Right atrium auricular region (tissue), 2 donors: ENCODE results near the gene STK10. TPM values are rescaled to one million over a fixed set of nuclear protein-coding genes. Genes with fewer than 3 reads are reported as not detected.

Experiments
- DNase-seq: peaks from one replicate; pipeline ENCODE4 v3.0.0-alpha.2; 2019; ENCODE audit warnings: low spot score
- H3K27ac ChIP-seq, 2 donors: fragments of 200-600 bp; sonication (generic); 1 replicate in 1 of 2; 2 replicates in 1 of 2; pipeline ENCODE4 v1.5.1; 2016 to 2019
- H3K27me3 ChIP-seq, 2 donors: fragments of 200-600 bp; sonication (generic); one replicate each; pipeline versions ENCODE4 v1.5.1 to v1.6.0; 2017 to 2019
- H3K36me3 ChIP-seq: fragments of 200-600 bp; sonication (generic); one replicate; pipeline ENCODE4 v1.5.1; 2016
- H3K4me1 ChIP-seq, 2 donors: fragments of 200-600 bp; sonication (generic); one replicate each; pipeline versions ENCODE4 v1.5.1 to v1.6.0; 2017 to 2019
- H3K4me3 ChIP-seq, 2 donors: fragments of 200-600 bp; sonication (generic); 1 replicate in 1 of 2; 2 replicates in 1 of 2; pipeline ENCODE4 v1.5.1; 2017 to 2019; ENCODE audit warnings: mild to moderate bottlenecking in 1 of 2, moderate library complexity in 1 of 2
- H3K9me3 ChIP-seq, 2 donors: fragments of 200-600 bp; sonication (generic); one replicate each; pipeline ENCODE4 v1.5.1; 2019
- total RNA-seq, 2 donors: library from RNA; depleted of rRNA; stranded (reverse); fragments of >200 nt; gene quantifications; one replicate each; pipeline ENCODE4 v1.1.0, GENCODE V29; 2016
- TF ChIP-seq, protein P1 (sequence below), 2 donors: fragments of 200-600 bp; sonication (generic); IDR thresholded peaks; one replicate each; pipeline ENCODE4 v1.5.1; 2019; ENCODE audit warnings: antibody characterized with exemption in 2 of 2

Gene STK10
- total RNA-seq, 2 donors from 2014 or later: 6.9 to 10.8 TPM

DNA sequence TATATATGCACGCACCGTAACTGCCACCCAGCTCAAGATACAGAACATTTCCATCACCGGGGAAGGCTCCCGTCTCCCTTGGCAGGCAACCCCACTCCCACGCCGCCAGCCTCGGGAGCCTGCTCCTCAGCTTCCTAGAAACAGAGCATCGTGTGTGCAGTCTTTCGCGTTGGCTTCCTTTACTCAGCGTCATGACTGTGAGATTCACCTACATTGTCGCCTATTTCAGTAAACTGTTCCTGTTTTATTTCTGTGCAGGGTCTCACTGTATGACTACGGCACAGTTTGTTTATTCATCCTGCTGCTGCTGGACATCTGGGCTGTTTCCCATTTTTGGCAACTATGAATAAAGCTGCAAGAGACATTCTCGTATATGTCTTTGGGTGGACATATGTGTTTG lies 90.7 kb downstream of the STK10 start:
- no peak for DNase-seq
- no peaks in the 10 kb centered on the region for H3K9me3 ChIP-seq
- H3K4me1 ChIP-seq: peaks cover 0 to 19% of the 10 kb centered on the region in 2 donors
- no peak overlapping the region for H3K27ac ChIP-seq
- H3K4me3 ChIP-seq: no peak overlapping the region
- peaks cover 4% of the 10 kb centered on the region for H3K36me3 ChIP-seq
- TF ChIP-seq, protein P1, sequence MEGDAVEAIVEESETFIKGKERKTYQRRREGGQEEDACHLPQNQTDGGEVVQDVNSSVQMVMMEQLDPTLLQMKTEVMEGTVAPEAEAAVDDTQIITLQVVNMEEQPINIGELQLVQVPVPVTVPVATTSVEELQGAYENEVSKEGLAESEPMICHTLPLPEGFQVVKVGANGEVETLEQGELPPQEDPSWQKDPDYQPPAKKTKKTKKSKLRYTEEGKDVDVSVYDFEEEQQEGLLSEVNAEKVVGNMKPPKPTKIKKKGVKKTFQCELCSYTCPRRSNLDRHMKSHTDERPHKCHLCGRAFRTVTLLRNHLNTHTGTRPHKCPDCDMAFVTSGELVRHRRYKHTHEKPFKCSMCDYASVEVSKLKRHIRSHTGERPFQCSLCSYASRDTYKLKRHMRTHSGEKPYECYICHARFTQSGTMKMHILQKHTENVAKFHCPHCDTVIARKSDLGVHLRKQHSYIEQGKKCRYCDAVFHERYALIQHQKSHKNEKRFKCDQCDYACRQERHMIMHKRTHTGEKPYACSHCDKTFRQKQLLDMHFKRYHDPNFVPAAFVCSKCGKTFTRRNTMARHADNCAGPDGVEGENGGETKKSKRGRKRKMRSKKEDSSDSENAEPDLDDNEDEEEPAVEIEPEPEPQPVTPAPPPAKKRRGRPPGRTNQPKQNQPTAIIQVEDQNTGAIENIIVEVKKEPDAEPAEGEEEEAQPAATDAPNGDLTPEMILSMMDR (IDR thresholded peaks at IDR 0.05): no peak
- no peaks in the 10 kb centered on the region for H3K27me3 ChIP-seq

DNA sequence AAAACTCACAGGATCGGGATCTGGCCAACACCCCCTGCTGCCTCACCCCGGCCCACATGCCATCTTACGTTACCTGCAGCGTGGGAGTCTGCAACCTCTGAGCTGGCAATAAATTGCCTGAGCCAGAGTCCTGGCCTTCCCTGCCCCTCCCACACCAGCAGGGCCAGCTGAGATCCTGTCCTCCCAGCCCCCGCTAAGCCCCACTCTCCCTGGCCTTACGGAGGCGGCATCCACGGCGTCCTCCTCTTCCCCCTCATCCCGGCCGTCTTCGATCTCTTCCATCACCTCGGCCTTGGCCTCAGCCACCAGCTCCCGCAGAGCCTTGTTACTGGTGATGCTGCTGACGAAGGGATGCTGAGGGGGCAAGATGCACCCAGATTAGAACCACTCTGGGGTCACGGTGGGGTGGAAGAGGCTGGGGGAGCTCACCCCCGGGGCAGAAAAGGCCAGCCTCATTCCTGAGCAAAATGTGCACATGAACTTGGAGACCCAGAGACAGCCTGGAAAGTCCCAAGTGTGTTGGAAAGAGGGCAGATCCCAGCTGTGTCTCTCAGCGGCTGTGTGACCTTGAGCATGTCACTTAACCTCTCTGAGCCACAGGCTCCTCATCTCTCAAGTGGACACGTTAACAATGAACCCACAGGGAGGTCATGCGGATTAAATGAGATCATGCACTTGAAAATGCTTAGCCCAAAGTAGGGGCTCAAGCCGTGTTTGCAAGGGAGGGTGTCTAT lies 91.7 kb downstream of the STK10 start:
- Histone ChIP-seq H3K9me3 (no peaks in the 10 kb centered on the region), H3K27ac (no peak overlapping the region), H3K36me3 (peaks cover 4% of the 10 kb centered on the region), H3K4me3 (no peak overlapping the region), H3K4me1 (peaks cover 0 to 12% of the 10 kb centered on the region in 2 donors), H3K27me3 (no peaks in the 10 kb centered on the region)
- no peak for DNase-seq
- TF ChIP-seq, protein P1 (IDR thresholded peaks at IDR 0.05): no peak

DNA sequence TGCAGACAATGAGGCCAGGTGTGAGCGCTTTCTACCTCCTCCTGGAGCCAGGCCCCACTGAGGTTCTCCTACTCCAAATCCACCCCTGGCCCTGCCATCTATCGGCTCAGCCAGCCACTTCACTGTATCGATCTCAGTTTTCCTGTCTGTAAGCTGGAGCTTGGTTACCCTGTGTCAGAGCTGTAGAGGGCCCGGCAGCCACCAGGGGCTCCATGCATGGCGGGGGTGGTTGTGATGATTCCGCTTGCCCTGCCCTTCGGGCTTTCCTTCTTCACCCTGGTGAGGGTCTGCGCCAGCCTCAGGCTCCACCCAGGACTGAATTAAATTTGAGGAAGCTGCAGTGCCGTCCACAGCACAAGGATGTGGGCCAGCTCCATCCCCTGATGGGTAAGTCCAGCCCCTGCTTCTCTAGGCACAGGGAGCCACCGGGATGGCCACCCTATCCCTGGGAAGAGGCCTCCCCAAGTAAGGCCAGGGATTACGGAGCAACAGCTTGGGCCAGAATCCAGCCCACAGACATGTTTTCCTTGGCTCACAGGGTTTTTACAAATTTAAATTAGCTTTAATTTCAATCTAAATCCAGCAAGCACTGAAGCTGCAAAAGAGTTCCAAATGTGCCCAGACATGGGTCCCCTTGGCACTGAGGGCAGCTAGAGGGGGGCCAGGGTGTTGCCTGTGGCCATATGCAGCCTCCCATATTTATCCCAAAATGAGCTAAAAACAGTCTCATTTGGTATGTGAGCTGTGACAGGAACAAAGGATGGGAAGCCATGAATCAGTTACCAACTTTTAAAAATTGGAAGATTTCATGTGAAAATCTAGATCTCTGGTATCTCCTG lies 92.4 kb downstream of the STK10 start:
- H3K4me3 ChIP-seq: no peak overlapping the region

DNA sequence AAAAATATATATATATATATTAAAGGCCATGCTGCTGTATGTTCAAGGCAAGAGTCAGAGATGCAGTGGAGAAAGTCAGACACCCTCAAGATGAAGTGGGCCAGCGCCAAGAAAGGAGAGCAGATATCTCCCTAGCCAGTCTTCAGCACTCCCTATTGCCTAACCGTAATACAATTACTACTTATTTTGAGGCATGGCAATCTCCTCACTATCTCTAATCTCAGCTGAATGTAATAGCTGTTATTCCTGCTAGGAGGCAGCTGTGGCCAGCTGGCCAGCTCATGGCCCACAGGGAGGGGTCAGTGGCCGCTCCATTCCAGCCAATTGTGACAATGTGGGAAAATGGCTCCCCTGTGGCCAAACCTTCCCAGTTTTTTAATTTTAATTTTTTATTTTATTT lies 94.1 kb downstream of the STK10 start:
- H3K9me3 ChIP-seq: no peaks in the 10 kb centered on the region
- peaks cover 4% of the 10 kb centered on the region for H3K36me3 ChIP-seq
- no peak overlapping the region for H3K27ac ChIP-seq
- peaks cover 0 to 12% of the 10 kb centered on the region in 2 donors for H3K4me1 ChIP-seq
- no peak overlapping the region for H3K4me3 ChIP-seq
- H3K27me3 ChIP-seq: no peaks in the 10 kb centered on the region
- no peak for DNase-seq
- TF ChIP-seq, protein P1 (IDR thresholded peaks at IDR 0.05): no peak

More for the DNA sequence above, 92.4 kb downstream of the STK10 start:
- Histone ChIP-seq H3K4me1 (peaks cover 0 to 12% of the 10 kb centered on the region in 2 donors), H3K9me3 (no peaks in the 10 kb centered on the region), H3K27me3 (no peaks in the 10 kb centered on the region), H3K27ac (no peak overlapping the region), H3K36me3 (peaks cover 4% of the 10 kb centered on the region)
- TF ChIP-seq, protein P1 (IDR thresholded peaks at IDR 0.05): no peak
- no peak for DNase-seq

GRCh38 chr5:172093559-172093958 lies 94.5 kb downstream of the STK10 start:
- Histone ChIP-seq H3K27ac (no peak overlapping the region), H3K9me3 (no peaks in the 10 kb centered on the region), H3K4me1 (peaks cover 0 to 12% of the 10 kb centered on the region in 2 donors), H3K4me3 (no peak overlapping the region), H3K36me3 (peaks cover 4% of the 10 kb centered on the region), H3K27me3 (no peaks in the 10 kb centered on the region)
- no peak for DNase-seq
- TF ChIP-seq, protein P1 (IDR thresholded peaks at IDR 0.05): no peak
